NOMO-1 treated with dmso at 0.1 percent for 144 hours (cell line): Measurements from ENCODE around the gene SLIT1.

Source experiments
- DNase-seq: peaks from one replicate; lab custom pipeline; 2025; ENCODE audit not compliant: unreplicated experiment; lab: John Stamatoyannopoulos, UW

Gene SLIT1

GRCh38 chr10:97174276-97174775 is 11.4 kb downstream of the SLIT1 start:
- no peak for DNase-seq

- no peak for DNase-seq
These were observed 12.7 kb downstream of the SLIT1 start for GRCh38 chr10:97173036-97173435.

GRCh38 chr10:97171001-97171400 is 14.8 kb downstream of the SLIT1 start:
- no peak for DNase-seq

- DNase-seq, result no peak
These were observed 15.7 kb downstream of the SLIT1 start for GRCh38 chr10:97169911-97170693.

GRCh38 chr10:97169063-97169462 is 16.7 kb downstream of the SLIT1 start:
- DNase-seq, result no peak

- no peak for DNase-seq
These were observed 17.1 kb downstream of the SLIT1 start for GRCh38 chr10:97168645-97169044.

GRCh38 chr10:97165499-97165898 is 20.3 kb downstream of the SLIT1 start:
- DNase-seq, result no peak

- DNase-seq, result no peak
These were observed 21.8 kb downstream of the SLIT1 start for GRCh38 chr10:97163781-97164501.

GRCh38 chr10:97163181-97163580 is 22.6 kb downstream of the SLIT1 start:
- no peak for DNase-seq

- DNase-seq, result no peak
These were observed 26.0 kb downstream of the SLIT1 start for GRCh38 chr10:97159646-97160305.

GRCh38 chr10:97157578-97158095 is 28.1 kb downstream of the SLIT1 start:
- no peak for DNase-seq

GRCh38 chr10:97154781-97155180 is 31.0 kb downstream of the SLIT1 start:
- no peak for DNase-seq

- no peak for DNase-seq
These were observed 31.6 kb downstream of the SLIT1 start for GRCh38 chr10:97154162-97154561.

GRCh38 chr10:97153270-97153850 is 32.4 kb downstream of the SLIT1 start:
- DNase-seq, result no peak

GRCh38 chr10:97151307-97151914 is 34.3 kb downstream of the SLIT1 start:
- no peak for DNase-seq

- no peak for DNase-seq
These were observed 35.1 kb downstream of the SLIT1 start for GRCh38 chr10:97150616-97151015.

- no peak for DNase-seq
These were observed 35.7 kb downstream of the SLIT1 start for GRCh38 chr10:97150013-97150595.

- DNase-seq, result no peak
These were observed 36.7 kb downstream of the SLIT1 start for GRCh38 chr10:97149079-97149531.

- no peak for DNase-seq
These were observed 41.5 kb downstream of the SLIT1 start for GRCh38 chr10:97144297-97144696.

GRCh38 chr10:97142834-97143233 is 42.9 kb downstream of the SLIT1 start:
- DNase-seq, result no peak
